HG03060 (cell line): ENCODE data around the gene SFN.
A peak's percentile ranks its signal among the peaks of the same experiment; 100 is the strongest.
"Not testable (repeated sequence)": the region's sequence is repeated elsewhere in the genome, so short reads cannot be mapped to it uniquely, and the experiment has no call there.

Source experiments
- ATAC-seq: cut with Tn5 transposase; IDR thresholded peaks from one replicate; pipeline ENCODE4 v1.9.1; 2021; ENCODE audit warnings: low read depth, moderate number of reproducible peaks; ENCODE audit not compliant: unreplicated experiment

Gene SFN

GRCh38 chr1:26838474-26839338 lies 24.2 kb upstream of the SFN start:
- peak; percentile 72 for ATAC-seq

DNA sequence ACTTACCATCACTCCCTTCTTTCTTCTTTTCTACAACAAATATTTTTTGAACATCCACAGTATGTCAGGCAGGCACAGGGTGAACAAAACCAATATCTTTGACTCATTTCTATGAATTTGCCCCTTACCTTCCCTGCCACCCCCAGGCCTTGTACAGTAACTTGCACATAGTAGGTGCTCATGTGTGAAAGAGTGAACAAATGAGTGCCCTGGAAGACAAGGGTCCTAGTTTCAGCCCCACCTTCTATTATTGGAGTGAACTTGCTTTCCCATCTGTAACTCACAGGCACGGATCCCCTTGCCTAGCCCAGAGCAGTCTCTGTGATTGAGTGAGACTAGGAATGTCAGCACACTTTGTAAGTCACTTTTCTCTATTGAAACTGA lies 23.6 kb upstream of the SFN start:
- no peak for ATAC-seq

DNA sequence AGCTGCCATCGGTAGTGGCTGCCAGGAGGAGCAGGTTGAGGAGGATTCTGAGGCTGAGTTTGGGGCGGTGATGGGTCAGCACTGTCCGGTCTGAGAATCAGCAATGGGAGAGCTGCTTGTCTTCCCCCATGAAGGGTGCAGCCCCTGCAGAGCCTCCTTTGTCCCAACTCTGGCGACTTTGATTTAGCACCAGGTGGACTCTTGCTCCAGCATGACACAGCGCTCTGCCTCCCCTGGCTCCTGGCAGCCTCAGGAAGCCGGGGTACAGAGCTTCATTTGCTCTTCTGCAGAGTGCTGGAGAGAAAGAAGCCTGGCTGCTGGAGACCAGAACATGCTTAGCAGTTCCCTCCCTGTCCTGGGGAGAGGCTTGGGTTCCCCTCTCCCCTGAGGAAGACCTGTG lies 23.2 kb upstream of the SFN start:
- ATAC-seq, result no peak

GRCh38 chr1:26844424-26845196 lies 18.3 kb upstream of the SFN start:
- no peak for ATAC-seq

- ATAC-seq, result not testable (repeated sequence)
Measured at GRCh38 chr1:26847826-26848225, 15.1 kb upstream of the SFN start.

DNA sequence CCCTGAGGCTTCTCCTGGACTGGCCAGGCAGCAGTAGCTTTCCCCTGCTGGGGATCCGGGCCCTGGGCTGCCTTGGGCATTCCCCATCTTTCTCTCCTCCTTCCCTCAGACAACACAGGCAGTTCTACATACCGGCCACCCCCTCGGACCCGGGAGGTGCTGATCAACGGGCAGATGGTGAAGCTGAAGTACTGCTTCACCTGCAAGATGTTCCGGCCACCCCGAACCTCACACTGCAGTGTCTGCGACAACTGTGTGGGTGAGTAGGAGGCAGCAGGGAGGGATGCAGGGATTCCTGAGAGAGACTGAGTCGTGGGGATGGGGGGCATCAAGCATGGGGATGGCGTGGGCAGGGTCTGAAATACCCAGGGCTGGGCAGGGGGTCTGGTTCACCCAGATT lies 14.4 kb upstream of the SFN start:
- ATAC-seq, result no peak

DNA sequence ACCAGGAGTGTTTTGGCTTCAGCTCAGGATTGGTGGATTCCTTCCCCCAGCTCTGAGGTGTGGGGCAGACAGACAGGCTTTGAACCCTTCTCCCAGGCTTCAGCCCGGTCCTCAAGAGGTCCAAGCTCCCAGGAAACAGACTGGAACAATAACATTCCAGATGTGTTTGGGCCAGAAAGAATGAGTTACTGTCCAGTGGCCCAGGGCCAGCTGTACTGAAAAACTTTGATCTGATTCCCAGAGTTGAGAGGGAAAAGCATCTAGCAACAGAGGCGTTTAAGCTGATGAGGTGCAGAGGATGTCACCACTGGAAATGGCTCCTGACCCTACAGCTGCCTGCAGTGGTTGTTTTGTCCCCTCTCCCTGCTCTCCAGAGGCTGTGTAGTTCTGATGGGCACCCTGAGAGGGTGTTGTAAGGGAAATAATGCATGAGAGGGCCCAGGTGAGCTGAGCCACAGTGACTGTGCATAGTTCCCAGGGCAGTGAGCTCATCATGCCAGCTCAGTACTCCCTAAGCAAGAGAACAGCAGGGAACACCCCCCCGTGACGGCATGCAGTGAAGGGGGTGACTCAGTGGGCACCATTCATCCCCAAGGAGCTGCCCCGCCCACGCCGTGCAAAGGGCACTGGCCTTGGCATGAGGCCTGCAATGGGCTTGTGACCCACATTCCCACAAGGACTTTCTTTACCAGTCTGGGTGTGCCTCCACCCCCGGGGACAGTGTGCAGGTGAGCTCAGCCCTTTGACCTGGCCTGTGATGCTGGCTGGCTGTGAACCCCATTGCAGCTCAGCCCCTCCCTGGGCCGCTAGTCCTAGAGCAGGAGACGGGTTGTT lies 13.8 kb upstream of the SFN start:
- no peak for ATAC-seq

- ATAC-seq, result no peak
Measured at GRCh38 chr1:26851106-26851684, 11.8 kb upstream of the SFN start.

- ATAC-seq, result no peak
Measured at GRCh38 chr1:26852701-26853100, 10.2 kb upstream of the SFN start.

GRCh38 chr1:26853156-26853555 lies 9.8 kb upstream of the SFN start:
- ATAC-seq, result no peak

DNA sequence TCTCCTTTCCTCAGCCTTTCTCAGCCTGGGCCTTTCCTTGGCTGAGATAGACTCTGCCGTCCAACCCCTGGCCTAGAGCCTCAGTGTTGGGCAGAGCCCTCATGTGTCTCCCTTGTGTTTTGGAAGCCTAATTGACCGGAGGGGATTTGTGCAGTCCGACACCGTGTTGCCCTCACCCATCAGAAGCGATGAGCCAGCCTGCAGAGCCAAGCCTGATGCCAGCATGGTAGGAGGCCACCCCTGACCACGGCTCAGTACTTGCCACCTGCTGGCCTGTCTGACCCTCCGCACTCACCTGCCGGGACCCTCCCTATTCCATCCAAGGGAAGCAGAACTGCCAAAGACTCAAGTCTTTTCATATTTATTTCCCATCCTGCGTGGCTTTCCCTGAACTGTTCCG lies 9.3 kb upstream of the SFN start:
- no peak for ATAC-seq

DNA sequence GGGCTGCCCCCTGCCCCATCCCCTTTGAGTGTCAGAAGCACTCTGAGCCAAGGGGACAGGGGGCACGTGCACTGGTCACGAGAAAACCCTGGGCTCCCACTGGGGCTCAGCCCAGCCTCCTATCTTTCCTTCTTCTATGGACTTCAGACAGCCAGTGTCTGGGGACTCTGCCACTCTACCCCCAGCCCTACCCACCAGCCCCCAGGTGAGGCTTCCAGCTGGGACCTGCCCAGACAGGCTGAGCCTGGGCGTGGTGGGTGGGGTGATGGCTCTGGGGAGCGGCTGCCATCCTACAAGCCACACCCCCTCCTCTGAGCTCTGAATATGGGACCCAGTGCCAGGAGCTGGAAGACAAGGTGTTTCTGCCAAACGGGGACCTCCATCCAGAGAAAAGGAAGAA lies 8.0 kb upstream of the SFN start:
- no peak for ATAC-seq

- no peak for ATAC-seq
Measured at GRCh38 chr1:26855636-26856035, 7.3 kb upstream of the SFN start.

GRCh38 chr1:26856181-26856580 lies 6.8 kb upstream of the SFN start:
- ATAC-seq, result no peak

DNA sequence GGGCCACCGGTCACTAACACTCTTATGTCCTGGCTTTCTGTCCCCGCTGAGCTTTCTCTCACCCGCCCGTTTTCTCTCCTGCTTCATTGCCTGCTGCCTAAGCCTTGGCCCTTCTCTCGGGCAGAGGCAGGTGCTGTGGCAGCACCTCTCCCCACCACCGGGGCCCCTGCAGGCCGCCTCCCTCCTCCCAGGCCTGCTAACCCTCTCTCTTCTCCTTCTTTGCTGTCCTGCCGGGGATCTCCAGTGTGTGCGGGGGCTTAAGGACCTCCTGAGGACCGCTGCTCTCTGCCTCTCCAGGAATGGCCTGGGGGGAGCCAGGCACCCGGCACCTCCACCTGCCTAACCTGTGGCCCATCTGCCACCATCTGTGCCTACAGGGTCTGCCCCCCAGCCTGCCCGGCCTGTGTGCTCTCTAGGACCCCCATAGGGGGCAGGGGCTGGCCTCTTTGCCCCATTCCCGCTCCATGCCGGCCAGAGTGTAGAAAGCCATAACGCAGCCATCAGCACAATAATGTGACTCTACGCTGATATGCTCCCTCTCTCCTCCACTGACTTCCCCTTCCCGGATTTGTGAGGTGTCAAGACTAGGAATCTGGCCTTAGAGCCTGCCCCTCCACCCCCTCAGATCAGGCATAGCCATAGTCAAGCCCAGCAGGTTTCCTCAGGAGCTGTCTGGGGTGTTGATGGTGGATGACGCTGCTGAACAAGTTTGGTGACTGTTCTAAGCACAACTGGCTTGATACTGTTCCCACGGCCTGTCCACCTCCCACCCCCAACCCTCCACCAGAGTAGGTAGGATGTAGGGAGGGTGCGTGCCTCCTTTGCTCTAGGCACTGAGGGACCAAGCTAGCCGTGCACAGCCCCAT lies 6.1 kb upstream of the SFN start:
- ATAC-seq, result no peak

- no peak for ATAC-seq
Measured at GRCh38 chr1:26857473-26858060, 5.4 kb upstream of the SFN start.

- ATAC-seq, result no peak
Measured at GRCh38 chr1:26858160-26858559, 4.8 kb upstream of the SFN start.

DNA sequence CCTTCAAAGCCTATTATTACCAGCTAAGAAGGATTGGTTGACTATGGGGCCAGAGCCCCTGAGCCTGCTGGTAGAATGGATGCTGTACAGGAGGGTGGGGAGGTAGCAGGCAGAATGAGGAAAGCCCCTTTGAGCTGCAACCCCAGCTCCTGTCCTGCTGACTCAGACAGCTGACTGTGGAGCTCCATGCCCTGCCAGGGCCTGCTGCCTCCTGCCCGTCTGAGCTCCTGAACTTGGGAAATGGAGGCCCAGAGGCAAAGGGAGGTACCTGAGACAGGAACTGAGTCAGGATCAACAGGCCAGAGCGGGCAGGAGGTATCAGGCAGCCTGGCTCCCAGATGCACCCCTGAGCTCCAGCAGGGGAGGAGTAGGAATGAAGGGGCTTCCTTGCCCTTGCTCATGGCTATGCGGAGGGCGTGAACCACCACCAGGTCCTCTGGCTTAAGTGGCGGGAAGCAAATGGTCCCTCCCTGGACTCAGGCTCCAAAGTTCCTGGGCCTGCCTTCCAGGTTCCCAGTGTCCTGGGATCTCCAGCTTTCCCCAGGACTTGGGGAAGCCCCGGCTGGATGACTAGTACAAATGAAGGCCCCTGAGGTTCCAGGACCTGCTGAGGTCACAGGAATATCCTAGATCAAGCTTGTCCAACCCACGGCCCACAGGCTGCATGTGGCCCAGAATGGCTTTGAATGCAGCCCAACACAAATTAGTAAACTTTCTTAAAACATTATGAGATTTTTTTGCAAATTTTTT lies 3.9 kb upstream of the SFN start:
- ATAC-seq, result no peak

- no peak for ATAC-seq
Measured at GRCh38 chr1:26861286-26861701, 1.7 kb upstream of the SFN start.
